Esophagus muscularis mucosa (tissue), 3 donors: ENCODE results near the gene AK8.

ENCODE experiments used
- POLR2A ChIP-seq: fragments of 450-650 bp; IDR thresholded peaks from one replicate; pipeline ENCODE4 v1.6.1; 2017; ENCODE audit warnings: antibody characterized with exemption, moderate library complexity, mild to moderate bottlenecking, low read depth
- POLR2AphosphoS5 ChIP-seq, 2 donors: sonication (generic); formaldehyde crosslinking; IDR thresholded peaks; one replicate each; pipeline ENCODE4 v1.6.1; 2017; ENCODE audit warnings: antibody characterized with exemption in 2 of 2
- TF ChIP-seq, protein P1 (sequence below), 3 experiments: fragments of 200-600 bp in 2 of 3; fragments of 450-650 bp in 1 of 3; sonication (generic) in 2 of 3; IDR thresholded peaks; one replicate each; pipeline ENCODE4 v1.5.1; 2017 to 2019; ENCODE audit warnings: antibody characterized with exemption in 3 of 3, mild to moderate bottlenecking in 2 of 3, moderate library complexity in 1 of 3

- TF ChIP-seq POLR2A (no peak), POLR2AphosphoS5 (IDR thresholded peaks at IDR 0.05) (no peak)
- TF ChIP-seq, protein P1, sequence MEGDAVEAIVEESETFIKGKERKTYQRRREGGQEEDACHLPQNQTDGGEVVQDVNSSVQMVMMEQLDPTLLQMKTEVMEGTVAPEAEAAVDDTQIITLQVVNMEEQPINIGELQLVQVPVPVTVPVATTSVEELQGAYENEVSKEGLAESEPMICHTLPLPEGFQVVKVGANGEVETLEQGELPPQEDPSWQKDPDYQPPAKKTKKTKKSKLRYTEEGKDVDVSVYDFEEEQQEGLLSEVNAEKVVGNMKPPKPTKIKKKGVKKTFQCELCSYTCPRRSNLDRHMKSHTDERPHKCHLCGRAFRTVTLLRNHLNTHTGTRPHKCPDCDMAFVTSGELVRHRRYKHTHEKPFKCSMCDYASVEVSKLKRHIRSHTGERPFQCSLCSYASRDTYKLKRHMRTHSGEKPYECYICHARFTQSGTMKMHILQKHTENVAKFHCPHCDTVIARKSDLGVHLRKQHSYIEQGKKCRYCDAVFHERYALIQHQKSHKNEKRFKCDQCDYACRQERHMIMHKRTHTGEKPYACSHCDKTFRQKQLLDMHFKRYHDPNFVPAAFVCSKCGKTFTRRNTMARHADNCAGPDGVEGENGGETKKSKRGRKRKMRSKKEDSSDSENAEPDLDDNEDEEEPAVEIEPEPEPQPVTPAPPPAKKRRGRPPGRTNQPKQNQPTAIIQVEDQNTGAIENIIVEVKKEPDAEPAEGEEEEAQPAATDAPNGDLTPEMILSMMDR (IDR thresholded peaks at IDR 0.05) = no peak
These were observed 53.1 kb downstream of the AK8 start for GRCh38 chr9:132824951-132825350.
